ENCODE measurements around the gene TP53BP2. TPM values are rescaled to one million over a fixed set of nuclear protein-coding genes. Genes with fewer than 3 reads are reported as not detected.
"Not testable (repeated sequence)": the region's sequence is repeated elsewhere in the genome, so short reads cannot be mapped to it uniquely, and the experiment has no call there.

Gene TP53BP2
- total RNA-seq, 1 experiment from 2014 or later: 38.2 TPM

DNA sequence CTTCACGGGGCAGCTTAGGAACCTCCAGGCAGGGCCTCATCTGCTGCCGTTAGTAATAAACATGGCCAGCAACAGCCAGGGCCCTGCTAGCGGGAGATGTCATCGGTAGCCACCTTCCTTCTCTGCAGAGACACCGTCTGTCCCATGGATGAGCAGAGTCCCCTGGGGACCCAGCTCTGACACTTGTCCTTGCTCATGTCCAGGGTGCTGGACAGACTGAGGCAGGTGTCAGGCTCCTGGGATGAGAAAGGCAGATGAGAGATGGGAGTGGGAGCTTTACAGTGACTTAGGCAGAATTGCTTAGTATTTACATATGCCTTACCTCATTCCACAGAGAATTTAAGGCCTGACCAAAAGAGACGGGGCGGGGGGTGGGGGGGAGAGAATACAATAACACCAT, 108.4 kb downstream of the TP53BP2 start:
- peaks cover 88% of the 10 kb centered on the region for H3K79me2 ChIP-seq (ENCODE audit: insufficient read depth, low read length)
- TF ChIP-seq POLR2A (IDR thresholded peaks at IDR 0.05; ENCODE audit: borderline replicate concordance, extremely low read depth, insufficient read depth, insufficient read length): no peak
- TF ChIP-seq REST (IDR thresholded peaks at IDR 0.05; ENCODE audit: low read depth): no peak
- no peak for TF ChIP-seq EZH2phosphoT487 (IDR thresholded peaks at IDR 0.05; ENCODE audit: borderline replicate concordance)
- no peak for TF ChIP-seq SIN3A (IDR thresholded peaks at IDR 0.05; ENCODE audit: low read depth)
- TF ChIP-seq FOSL1 (IDR thresholded peaks at IDR 0.05; ENCODE audit: low read depth): no peak
- TF ChIP-seq EGR1 (IDR thresholded peaks at IDR 0.05; ENCODE audit: low read depth): no peak
- no peak for TF ChIP-seq CBX3 (IDR thresholded peaks at IDR 0.05; ENCODE audit: low read depth)
- TF ChIP-seq ZNF274 (IDR thresholded peaks at IDR 0.05; ENCODE audit: low read depth, low read length): no peak
- no peak for TF ChIP-seq RAD21 (IDR thresholded peaks at IDR 0.05; ENCODE audit: low read depth)
- no peak for TF ChIP-seq YY1 (IDR thresholded peaks at IDR 0.05; ENCODE audit: extremely low read depth, insufficient replicate concordance, low read depth, low read length)
- TF ChIP-seq EZH2 (IDR thresholded peaks at IDR 0.05): no peak
- TF ChIP-seq POLR2AphosphoS5 (IDR thresholded peaks at IDR 0.05; ENCODE audit: low read depth, low read length): no peak
- peaks cover 14 to 44% of the 10 kb centered on the region in 2 experiments for H3K4me1 ChIP-seq (ENCODE audit: control insufficient read depth in 1 of 2, insufficient read depth in 2 of 2, low read length in 2 of 2)
- H4K20me1 ChIP-seq (ENCODE audit: insufficient read depth): no peaks in the 10 kb centered on the region
- ATAC-seq (no peak), DNase-seq (ENCODE audit: low read depth, low spot score) (no peak)
- no peaks in the 10 kb centered on the region for H3K27me3 ChIP-seq (ENCODE audit: insufficient read depth, low read length)
- H2AFZ ChIP-seq (ENCODE audit: low read depth, low read length, poor library complexity, severe bottlenecking): no peak overlapping the region
- H3K36me3 ChIP-seq (ENCODE audit: control insufficient read depth in 1 of 2, insufficient read depth in 2 of 2, low read length in 2 of 2): peaks cover 0 to 31% of the 10 kb centered on the region in 2 experiments; a peak in 1 of 4 replicates
- no peak overlapping the region for H3K4me3 ChIP-seq (replicated peaks in 1 of 2; ENCODE audit: low read depth in 1 of 2, low read length in 2 of 2)
- H3K9ac ChIP-seq (ENCODE audit: low read length): no peak overlapping the region
- no TSS peak for BruUV-seq (replicated peaks)
- ChIA-PET CTCF (interaction anchor here (2.0 kb wide), 1 partner anchor 12 kb away, joined by 5 read pairs; no protein-coding TSS in a partner anchor), POLR2A (no interaction called here), RAD21 (ENCODE audit: low non-redundant PET in 1 of 2, low total read pairs in 2 of 2, uncharacterized antibody in 2 of 2, unreplicated experiment in 2 of 2) (no interaction called here)
- no peak overlapping the region for H3K27ac ChIP-seq (ENCODE audit: low read depth, low read length)
- intact Hi-C loops (cut with micrococcal nuclease): no loop called here
- H3K9me3 ChIP-seq (ENCODE audit: control insufficient read depth in 1 of 2, insufficient read depth in 1 of 2, low read depth in 1 of 2, low read length in 2 of 2): no peaks in the 10 kb centered on the region
- no peaks in the 10 kb centered on the region for H3K9me2 ChIP-seq (ENCODE audit: insufficient read depth)
- H3K4me2 ChIP-seq (ENCODE audit: low read length): no peak overlapping the region

DNA sequence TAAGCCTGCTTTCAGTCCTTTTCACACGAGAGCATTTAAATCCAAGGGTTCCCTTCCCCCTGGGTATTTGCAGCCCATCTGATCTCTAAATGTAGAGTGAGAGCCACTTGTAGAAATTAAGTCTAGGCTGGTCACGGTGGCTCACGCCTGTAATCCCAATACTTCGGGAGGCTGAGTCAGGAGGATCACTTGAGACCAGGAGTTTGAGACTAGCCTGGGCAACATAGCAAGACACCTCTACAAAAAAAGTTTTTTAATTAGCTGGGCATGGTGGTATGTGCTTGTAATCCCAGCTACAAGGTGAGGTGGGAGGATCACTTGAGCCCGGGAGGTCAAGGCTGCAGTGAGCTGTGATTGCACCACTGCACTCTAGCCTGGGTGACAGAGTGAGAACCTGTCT, 109.1 kb downstream of the TP53BP2 start:
- H3K9ac ChIP-seq (ENCODE audit: low read length); intact Hi-C loops (cut with micrococcal nuclease); H3K9me2 ChIP-seq (ENCODE audit: insufficient read depth); ATAC-seq; H4K20me1 ChIP-seq (ENCODE audit: insufficient read depth); DNase-seq (ENCODE audit: low read depth, low spot score); H3K4me3 ChIP-seq (replicated peaks in 1 of 2; ENCODE audit: low read depth in 1 of 2, low read length in 2 of 2); H3K4me2 ChIP-seq (ENCODE audit: low read length); H3K27me3 ChIP-seq (ENCODE audit: insufficient read depth, low read length); RAD21 ChIA-PET (ENCODE audit: low non-redundant PET in 1 of 2, low total read pairs in 2 of 2, uncharacterized antibody in 2 of 2, unreplicated experiment in 2 of 2); BruUV-seq (replicated peaks); H3K27ac ChIP-seq (ENCODE audit: low read depth, low read length); H2AFZ ChIP-seq (ENCODE audit: low read depth, low read length, poor library complexity, severe bottlenecking); POLR2A ChIA-PET; CTCF ChIA-PET; H3K9me3 ChIP-seq (ENCODE audit: control insufficient read depth in 1 of 2, insufficient read depth in 1 of 2, low read depth in 1 of 2, low read length in 2 of 2): not testable (repeated sequence)
- Histone ChIP-seq H3K4me1 (ENCODE audit: control insufficient read depth in 1 of 2, insufficient read depth in 2 of 2, low read length in 2 of 2) (peaks cover 14 to 41% of the 10 kb centered on the region in 2 experiments), H3K36me3 (ENCODE audit: control insufficient read depth in 1 of 2, insufficient read depth in 2 of 2, low read length in 2 of 2) (peaks cover 0 to 33% of the 10 kb centered on the region in 2 experiments; a peak in 1 of 4 replicates), H3K79me2 (ENCODE audit: insufficient read depth, low read length) (peaks cover 89% of the 10 kb centered on the region)

All from HCT116 (cell line).